Ascending aorta (tissue), 2 donors: Measurements from ENCODE around the gene RPS2. TPM values are rescaled to one million over a fixed set of nuclear protein-coding genes. Genes with fewer than 3 reads are reported as not detected.

Experiments
- DNase-seq, 2 donors: peaks; one replicate each; pipeline ENCODE4 v3.0.0-alpha.2; 2019; ENCODE audit warnings: low spot score in 2 of 2
- H3K27ac ChIP-seq, 2 donors: fragments of 200-600 bp; sonication (generic); one replicate each; pipeline ENCODE4 v1.5.1; 2016 to 2017; ENCODE audit warnings: mild to moderate bottlenecking in 1 of 2
- H3K27me3 ChIP-seq: fragments of 200-600 bp; sonication (generic); one replicate; pipeline ENCODE4 v1.5.1; 2017
- H3K36me3 ChIP-seq, 2 donors: fragments of 200-600 bp; sonication (generic); one replicate each; pipeline ENCODE4 v1.5.1; 2016
- H3K4me1 ChIP-seq, 2 donors: fragments of 200-600 bp; sonication (generic); one replicate each; pipeline ENCODE4 v1.5.1; 2016 to 2017; ENCODE audit warnings: mild to moderate bottlenecking in 1 of 2
- H3K4me3 ChIP-seq, 2 donors: fragments of 200-600 bp; sonication (generic); one replicate each; pipeline ENCODE4 v1.5.1; 2016 to 2017; ENCODE audit warnings: mild to moderate bottlenecking in 1 of 2
- H3K9me3 ChIP-seq, 2 donors: fragments of 200-600 bp; sonication (generic); one replicate each; pipeline ENCODE4 v1.5.1; 2016
- intact Hi-C: fragments of 100-400 bp; cut with DNase I; formaldehyde crosslinking; loops from one replicate; pipeline ENCODE4 v1.15.1; 2023
- total RNA-seq: library from RNA; depleted of rRNA; stranded (reverse); fragments of >200 nt; gene quantifications from one replicate; pipeline ENCODE4 v1.1.0, GENCODE V29; 2016
- TF ChIP-seq, protein P1 (sequence below), 3 experiments: fragments of 200-600 bp in 2 of 3; fragments of 450-650 bp in 1 of 3; sonication (generic) in 2 of 3; IDR thresholded peaks; one replicate each; pipeline ENCODE4 v1.5.1; 2016 to 2019; ENCODE audit warnings: antibody characterized with exemption in 3 of 3, mild to moderate bottlenecking in 1 of 3, moderate library complexity in 1 of 3

Gene RPS2
- total RNA-seq, 1 donor from 2014 or later: 2,866 TPM

DNA sequence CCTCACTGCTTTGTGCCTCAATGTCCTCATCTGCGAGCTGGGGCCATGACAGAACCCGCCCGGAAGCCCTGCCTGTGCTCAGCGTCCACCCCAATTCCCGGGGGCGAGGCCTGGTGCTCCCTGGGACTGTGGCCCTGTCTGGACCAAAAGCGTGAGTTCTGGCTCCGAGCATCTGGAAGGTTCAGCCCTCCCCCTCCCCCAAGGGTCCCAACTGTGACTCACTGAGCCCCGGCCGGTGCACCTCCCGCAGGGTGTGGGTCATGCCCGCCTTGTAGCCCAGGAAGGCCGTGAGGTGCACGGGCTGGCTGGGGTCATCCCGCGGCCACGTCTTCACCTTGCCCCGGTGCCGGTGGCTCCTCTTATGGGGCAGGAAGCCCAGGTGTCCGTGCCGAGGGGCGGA, 10.9 kb downstream of the RPS2 start:
- H3K4me3 ChIP-seq: no peak overlapping the region
- DNase-seq: no peak
- intact Hi-C loops: no loop called here
- H3K9me3 ChIP-seq: no peaks in the 10 kb centered on the region
- TF ChIP-seq, protein P1, sequence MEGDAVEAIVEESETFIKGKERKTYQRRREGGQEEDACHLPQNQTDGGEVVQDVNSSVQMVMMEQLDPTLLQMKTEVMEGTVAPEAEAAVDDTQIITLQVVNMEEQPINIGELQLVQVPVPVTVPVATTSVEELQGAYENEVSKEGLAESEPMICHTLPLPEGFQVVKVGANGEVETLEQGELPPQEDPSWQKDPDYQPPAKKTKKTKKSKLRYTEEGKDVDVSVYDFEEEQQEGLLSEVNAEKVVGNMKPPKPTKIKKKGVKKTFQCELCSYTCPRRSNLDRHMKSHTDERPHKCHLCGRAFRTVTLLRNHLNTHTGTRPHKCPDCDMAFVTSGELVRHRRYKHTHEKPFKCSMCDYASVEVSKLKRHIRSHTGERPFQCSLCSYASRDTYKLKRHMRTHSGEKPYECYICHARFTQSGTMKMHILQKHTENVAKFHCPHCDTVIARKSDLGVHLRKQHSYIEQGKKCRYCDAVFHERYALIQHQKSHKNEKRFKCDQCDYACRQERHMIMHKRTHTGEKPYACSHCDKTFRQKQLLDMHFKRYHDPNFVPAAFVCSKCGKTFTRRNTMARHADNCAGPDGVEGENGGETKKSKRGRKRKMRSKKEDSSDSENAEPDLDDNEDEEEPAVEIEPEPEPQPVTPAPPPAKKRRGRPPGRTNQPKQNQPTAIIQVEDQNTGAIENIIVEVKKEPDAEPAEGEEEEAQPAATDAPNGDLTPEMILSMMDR (IDR thresholded peaks at IDR 0.05): no peak
- no peak overlapping the region for H3K27ac ChIP-seq
- no peaks in the 10 kb centered on the region for H3K36me3 ChIP-seq
- H3K4me1 ChIP-seq: no peaks in the 10 kb centered on the region
- H3K27me3 ChIP-seq: no peaks in the 10 kb centered on the region

DNA sequence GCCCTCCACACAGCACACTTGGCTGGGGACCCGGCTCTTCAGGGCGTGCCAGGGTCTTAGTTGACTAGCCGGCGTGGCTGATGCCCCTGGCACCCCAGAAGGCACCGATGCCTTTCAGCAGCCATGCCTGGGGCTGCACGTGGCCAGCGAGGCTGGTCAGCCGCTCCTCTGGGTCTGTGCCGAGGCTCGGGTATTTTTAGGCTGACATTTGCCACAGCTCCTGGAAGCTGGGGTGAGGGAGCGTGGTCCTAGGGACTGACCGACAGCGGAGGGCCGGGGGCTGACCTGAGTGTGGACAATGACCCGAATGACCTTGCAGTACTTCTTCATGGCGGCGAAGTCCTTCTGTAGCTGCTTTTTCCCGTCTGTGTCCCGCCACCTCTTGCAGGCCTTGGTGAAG, 14.1 kb downstream of the RPS2 start:
- no peaks in the 10 kb centered on the region for H3K27me3 ChIP-seq
- no peak overlapping the region for H3K27ac ChIP-seq
- H3K4me3 ChIP-seq: no peak overlapping the region
- intact Hi-C loops: no loop called here
- no peaks in the 10 kb centered on the region for H3K9me3 ChIP-seq
- DNase-seq: no peak
- no peaks in the 10 kb centered on the region for H3K4me1 ChIP-seq
- TF ChIP-seq, protein P1 (IDR thresholded peaks at IDR 0.05): no peak
- no peaks in the 10 kb centered on the region for H3K36me3 ChIP-seq

- Histone ChIP-seq H3K4me1 (no peaks in the 10 kb centered on the region), H3K27me3 (no peaks in the 10 kb centered on the region), H3K36me3 (no peaks in the 10 kb centered on the region), H3K4me3 (no peak overlapping the region), H3K9me3 (no peaks in the 10 kb centered on the region), H3K27ac (no peak overlapping the region)
- intact Hi-C loops: no loop called here
- DNase-seq: no peak
- TF ChIP-seq, protein P1 (IDR thresholded peaks at IDR 0.05): no peak
Observed at GRCh38 chr16:1950047-1950446, 14.6 kb downstream of the RPS2 start.

DNA sequence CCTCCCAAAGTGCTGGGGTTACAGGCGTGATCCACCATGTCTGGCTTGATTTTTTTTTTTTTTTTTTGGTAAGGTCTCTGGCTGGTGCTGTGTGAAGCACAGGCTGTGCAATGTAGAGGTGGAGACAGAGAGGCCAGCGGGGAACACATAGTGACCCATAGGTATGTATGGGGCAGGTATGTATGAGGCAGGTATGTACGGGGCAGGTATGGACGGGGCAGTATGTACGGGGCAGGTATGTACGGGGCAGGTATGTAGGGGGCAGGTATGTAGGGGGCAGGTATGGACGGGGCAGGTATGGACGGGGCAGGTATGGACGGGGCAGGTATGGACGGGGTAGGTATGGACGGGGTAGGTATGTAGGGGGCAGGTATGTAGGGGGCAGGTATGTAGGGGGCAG, 15.1 kb downstream of the RPS2 start:
- H3K36me3 ChIP-seq: no peaks in the 10 kb centered on the region
- H3K4me3 ChIP-seq: no peak overlapping the region
- H3K27me3 ChIP-seq: no peaks in the 10 kb centered on the region
- DNase-seq: no peak
- TF ChIP-seq, protein P1 (IDR thresholded peaks at IDR 0.05): no peak
- H3K9me3 ChIP-seq: no peaks in the 10 kb centered on the region
- intact Hi-C loops: no loop called here
- H3K27ac ChIP-seq: no peak overlapping the region
- no peaks in the 10 kb centered on the region for H3K4me1 ChIP-seq

DNA sequence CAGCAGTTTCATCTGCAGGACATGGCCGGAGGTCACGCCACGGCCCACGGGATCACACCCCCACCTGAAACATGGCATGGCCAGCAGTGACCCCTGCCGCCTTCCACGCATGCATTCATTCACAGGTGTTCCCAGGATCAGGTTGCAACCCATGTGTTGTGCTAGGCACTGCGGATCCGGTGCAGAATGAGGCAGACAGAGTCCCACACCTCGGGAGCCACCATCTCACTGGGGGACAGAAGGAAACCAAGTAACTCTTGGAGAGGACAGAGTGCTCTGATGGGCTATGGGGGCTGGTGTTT, 17.3 kb downstream of the RPS2 start:
- DNase-seq: no peak
- intact Hi-C loops: no loop called here
- H3K36me3 ChIP-seq: no peaks in the 10 kb centered on the region
- H3K27ac ChIP-seq: no peak overlapping the region
- TF ChIP-seq, protein P1 (IDR thresholded peaks at IDR 0.05): no peak
- peaks cover 2 to 3% of the 10 kb centered on the region in 2 donors for H3K4me1 ChIP-seq
- H3K4me3 ChIP-seq: no peak overlapping the region
- H3K9me3 ChIP-seq: no peaks in the 10 kb centered on the region
- H3K27me3 ChIP-seq: no peaks in the 10 kb centered on the region
